NOMO-1 treated with DMSO at 0.1 percent for 48 hours (cell line): ENCODE data around the gene CADPS.

Experiments used
- DNase-seq: peaks from one replicate; lab custom pipeline; 2025; ENCODE audit not compliant: unreplicated experiment; lab: John Stamatoyannopoulos, UW

CADPS gene

GRCh38 chr3:62376906-62377877, 498.0 kb downstream of the CADPS start:
- DNase-seq = no peak

GRCh38 chr3:62376454-62376720, 498.8 kb downstream of the CADPS start:
- DNase-seq = no peak

GRCh38 chr3:62375655-62376453, 499.4 kb downstream of the CADPS start:
- no peak for DNase-seq

DNA sequence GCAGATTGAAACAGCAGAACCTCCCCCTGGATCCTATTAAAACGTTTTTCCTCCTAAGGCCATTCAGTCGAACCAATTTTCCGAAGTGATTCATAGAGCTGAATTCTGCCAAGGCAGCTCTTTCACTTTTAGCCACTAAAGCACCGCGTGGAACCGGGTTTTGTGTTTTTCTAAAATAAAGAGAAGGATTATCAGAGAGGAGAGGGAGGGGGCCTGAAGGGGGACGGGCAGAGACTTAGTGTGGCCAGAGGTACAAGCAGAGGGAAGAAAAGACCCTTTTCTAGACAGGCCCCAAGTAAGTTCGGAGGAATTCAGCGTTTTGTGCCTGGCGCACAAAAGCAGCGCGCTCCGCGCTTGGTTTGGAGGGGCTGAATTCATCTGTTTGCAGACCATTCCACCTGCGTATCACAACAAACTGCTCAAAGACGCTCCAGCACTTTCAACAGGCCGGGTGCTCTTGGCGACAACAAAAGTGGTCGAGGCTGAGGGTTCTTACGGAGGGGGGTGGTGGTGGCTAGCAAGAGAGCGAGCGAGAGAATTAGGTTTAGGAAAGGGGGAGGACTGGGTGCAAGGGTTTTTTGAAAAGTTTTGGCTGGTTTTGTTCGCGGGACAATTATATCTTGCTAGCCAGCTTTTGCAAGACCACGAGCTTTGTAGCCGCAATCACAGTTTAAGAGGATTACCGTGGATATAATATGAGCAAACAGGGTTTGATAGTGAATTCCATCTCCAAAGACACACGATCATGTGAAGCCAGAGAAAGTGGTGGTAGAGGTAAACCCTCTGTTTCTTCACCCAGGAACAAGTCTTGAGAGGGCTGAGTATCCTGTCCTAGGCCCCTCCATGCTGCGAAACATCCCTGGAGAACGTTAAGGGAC, 500.6 kb downstream of the CADPS start:
- no peak for DNase-seq

DNA sequence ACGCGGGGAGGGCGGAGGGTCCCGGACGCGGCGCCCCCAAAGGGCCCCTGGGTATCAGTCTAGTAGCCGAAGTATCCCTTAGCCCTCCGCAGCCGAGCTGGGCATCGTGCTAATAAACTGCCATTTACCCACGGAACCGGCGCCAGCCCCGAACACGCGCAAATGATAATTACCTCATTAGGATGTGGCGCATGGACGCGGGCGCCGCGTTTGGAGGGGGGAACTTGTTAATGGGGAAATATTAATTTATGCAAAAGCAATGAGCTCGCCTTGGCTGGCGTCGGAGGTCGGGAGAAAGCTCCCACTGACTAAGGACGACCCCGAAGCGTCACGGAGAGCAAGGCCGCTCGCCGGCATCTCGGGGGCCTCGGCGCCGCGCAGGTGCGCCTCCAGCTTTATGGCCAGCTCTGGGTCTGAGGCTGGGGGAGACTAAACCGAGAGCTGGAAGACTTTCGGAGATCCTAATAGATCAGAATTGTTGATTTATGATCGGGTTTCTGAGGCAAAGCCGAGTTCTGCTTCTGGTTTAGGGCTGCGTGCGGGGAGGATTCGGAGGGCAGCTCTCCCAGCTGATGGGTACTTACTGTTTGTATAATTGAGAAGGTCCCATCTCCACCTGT, 501.4 kb downstream of the CADPS start:
- DNase-seq = no peak

GRCh38 chr3:62373215-62373614, 502.0 kb downstream of the CADPS start, which contains the start of gene FEZF2:
Gene FEZF2, minus strand, starts transcription at chr3:62373550. Its CDS starts 682 bp downstream, at chr3:62372868.
- DNase-seq = no peak

DNA sequence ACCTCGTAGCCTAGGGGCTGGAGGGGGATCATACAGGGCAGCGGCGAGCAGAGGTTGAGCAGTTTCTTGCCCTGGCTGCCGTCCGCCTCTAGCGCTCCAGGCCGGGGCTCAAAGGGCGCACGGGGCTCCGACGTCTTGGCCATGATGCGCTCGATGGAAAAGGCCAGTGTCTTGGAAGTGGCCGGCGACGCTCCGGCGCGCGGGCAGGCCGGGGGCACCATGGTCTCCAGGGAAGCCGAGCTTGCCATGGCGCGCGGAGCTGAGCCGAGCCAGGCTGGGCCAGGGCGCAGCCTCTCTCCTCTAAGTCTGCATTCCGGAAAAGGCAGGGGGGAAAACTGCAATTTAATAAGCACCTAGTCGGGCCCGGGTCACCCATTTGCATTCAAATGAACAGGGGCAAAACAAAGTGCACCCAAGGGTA, 502.6 kb downstream of the CADPS start:
- no peak for DNase-seq

DNA sequence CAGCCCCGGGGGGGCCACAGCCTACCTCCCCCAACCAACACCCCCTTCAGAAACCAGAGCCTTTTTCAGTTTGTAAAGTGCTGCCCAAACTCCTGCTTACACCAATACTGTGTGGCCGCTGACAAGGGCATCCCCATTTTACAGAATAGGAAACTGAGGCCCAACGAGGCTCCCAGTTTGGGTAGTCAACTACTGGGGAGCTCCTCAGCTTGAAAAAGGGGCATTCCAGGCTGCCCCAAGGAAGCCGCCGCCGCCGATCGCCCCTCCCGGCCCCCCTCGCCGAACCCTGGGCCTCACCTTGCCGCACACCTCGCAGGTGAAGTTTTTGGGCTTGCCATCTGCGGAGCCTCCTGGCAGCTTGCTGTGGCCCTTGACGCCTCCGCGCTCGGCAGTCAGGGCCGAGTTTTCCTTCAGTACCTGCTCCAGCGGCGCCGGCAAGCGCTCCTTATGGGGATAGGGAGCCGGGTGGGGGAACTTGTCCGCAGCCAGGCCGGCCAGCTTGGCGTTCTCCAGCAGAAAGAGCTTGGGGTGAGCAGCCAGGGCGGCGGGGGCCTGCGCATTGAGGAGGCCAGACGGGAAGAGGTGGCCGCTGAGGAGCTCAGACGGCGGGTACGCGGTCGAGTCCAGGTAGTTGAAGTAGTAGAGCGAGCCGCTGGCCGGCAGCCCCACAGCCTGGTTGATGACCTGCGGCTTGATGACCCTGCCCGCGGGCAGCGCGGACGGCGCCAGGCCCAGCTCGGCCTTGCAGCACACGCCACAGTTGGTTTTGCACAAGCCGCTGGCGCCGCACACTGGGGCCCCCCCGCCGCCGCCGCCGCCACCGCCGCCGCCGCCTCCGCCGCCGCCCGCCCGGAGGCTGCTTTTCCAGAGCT, 503.3 kb downstream of the CADPS start:
- DNase-seq = no peak

DNA sequence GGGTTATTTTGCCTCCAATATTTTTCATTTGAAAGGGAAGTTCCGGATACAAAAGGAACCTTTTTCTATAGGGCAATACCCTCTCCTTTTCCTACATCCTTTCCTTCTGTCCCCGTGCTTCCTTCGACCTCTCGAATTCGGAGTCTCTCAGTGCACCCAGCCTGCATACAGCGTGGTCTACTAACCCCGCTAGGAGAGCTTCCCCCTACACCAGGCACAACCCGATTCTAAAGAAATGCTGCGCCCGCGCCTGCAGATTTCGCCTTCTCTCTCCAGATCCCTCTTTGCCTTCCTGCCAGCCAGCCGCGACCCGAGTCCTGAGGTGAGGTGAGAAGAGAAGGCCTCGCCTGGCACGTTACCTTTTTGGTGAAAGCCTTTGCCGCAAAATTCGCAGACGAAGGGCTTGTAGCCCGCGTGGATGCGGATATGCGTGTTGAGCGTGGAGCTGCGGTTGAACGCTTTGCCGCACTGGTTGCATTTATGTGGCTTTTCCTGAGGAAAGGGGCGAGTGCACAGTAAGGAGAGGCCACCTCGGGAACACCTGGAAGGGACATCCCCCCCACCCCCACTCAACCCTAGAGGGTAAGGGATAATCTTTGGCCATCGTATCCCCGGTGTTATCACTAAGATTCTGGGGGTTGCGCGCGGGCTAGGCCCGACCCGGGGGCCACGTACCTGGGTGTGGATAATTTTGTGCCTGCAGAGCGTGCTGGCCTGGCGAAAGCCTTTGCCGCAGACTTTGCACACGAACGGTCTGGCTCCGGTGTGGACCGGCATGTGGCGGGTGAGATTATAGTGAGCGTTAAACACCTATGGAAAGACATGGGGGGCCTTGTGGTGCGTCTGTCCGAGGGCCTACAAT, 504.1 kb downstream of the CADPS start:
- DNase-seq = no peak

DNA sequence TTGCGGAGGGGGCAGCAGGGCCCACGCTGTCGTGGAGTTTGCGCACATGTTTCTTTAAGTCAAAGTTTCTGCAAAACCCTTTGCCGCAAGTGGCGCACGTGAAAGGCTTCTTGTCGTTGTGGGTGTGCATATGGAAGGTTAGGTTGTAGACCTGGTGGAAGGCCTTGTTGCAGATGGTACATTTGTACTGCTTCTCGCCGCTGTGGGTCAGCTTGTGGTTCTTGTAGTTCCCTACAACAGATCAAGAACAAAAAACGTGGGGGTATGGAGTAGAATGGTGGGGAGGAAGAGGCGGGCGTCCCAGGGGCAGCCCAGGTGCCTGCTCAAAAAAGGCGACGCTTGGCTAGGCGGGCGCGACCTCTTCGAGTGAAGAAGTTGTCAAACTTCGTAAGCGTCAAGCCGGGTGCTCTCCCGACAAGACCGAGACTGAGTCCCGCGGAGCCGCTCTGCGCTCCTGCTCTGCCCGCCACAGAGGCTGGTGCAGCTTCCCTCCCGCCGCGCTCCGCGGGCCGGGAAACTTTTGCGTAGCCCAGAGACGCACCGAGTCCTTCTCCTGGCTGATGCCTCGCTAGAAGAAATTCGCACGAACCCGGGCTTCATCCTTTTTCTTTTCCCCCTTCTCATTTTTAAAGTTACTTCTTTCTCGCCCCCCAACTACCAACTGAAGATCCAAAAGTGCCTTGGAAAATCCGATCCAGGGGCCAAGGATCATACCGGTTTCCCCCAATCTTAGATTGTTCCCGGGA, 504.9 kb downstream of the CADPS start:
- no peak for DNase-seq

DNA sequence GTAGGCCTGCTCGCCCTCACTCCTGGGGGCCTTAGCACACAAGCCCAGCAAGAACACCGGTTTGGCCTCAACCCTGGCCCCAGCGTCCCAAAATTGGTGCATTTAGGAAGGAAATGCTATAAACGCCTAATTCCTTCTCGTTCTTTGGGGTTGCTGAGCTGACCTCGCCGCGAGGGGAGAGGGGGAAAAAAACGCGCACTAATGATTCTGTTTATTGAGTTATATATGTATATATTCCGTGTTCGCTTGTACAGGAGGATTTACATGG, 505.8 kb downstream of the CADPS start:
- DNase-seq = no peak

DNA sequence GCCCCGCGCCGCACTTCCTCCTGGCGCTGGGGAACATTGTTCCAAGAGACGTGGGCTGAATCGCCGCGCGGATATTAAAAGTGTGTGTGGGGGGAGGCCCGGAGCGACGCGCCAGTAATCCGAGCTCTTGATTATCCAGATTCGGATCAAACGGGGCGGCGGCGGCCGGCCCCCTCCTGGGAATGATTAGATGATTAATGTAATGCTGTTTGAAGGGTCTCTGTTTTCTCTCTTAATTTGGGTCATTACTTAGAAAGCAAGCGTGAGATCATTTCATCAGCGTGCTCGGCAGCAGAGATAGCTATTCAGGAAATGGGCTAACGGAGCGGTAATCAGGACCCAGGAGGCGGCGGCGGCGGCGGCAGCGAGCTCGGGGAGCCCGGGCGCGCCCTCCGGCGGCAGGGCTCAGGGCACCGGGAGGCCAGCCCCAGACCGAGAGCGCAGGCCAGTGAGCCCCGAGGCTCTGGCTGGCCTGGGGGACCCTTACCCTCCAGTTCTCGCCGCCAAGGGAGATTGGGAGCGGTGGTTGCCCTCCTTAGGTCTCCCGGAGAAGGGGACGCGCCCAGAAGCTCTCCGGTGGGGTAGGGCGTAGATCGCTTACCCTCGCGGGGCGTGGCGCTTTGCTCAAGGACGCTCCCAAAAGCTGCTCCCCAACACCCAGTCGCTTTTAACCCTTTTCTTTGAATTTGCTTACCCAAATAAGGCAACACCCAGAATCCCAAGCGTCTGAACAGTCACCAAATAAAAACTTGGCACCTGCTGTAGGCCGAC, 506.3 kb downstream of the CADPS start:
- DNase-seq = no peak

DNA sequence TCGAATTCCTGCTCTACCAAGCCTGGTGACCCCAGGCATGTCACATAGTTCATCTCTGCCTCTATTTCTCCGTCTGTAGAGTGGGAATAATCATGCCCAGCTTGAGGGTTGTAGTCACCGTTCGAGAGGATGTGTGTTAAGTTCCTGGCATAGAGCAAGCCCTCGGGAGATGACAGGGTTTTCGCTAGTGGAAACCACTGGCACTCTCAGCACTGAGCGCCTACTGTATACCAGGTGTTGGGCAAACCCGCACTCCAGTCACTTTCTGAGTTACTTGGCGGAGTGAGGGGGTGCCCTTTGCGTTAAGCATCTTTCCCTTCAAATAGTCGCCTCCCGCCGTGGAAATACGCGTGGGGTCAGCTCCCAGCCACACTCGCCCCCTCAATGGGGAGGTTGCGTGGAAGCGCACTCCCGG, 506.9 kb downstream of the CADPS start:
- DNase-seq = no peak

GRCh38 chr3:62367763-62368195, 507.4 kb downstream of the CADPS start:
- no peak for DNase-seq

- no peak for DNase-seq
Measured at GRCh38 chr3:62366126-62366484, 509.1 kb downstream of the CADPS start.

GRCh38 chr3:62365391-62366125, 509.7 kb downstream of the CADPS start:
- DNase-seq = no peak

DNA sequence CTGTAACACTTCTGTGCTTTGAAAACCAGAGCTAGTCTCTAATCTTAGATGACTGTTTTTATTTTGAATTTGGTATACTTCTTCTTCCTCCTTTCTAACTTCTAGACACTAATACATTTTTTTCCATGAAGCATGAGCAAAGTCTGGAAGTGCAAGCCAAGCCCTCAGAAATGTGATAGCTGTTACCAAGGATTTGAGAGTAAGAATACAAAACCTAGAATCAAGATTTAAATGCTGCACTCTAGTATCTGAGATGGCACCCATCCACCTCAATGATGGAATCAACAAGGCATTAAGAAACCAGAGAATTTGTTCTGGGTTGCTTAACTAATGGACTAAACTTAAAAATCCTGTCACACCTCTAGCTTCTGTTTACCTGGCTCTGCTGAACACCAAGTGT, 511.0 kb downstream of the CADPS start:
- DNase-seq = no peak
